MM.1S (cell line): ENCODE measurements around the gene LAMC1.

Source experiments
- DNase-seq: peaks from one replicate; pipeline ENCODE4 v3.0.0-alpha.2; 2015
- H2AFZ ChIP-seq: fragments of 300-600 bp; sonication (generic); 2 replicates; pipeline ENCODE4 v1.6.0; 2016; ENCODE audit warnings: antibody characterized with exemption, low read length
- H3F3A ChIP-seq: fragments of 300-600 bp; sonication (generic); 2 replicates; pipeline ENCODE4 v1.6.1; 2016; ENCODE audit warnings: mild to moderate bottlenecking, antibody characterized with exemption, low read length, moderate library complexity, mixed read lengths; ENCODE audit not compliant: insufficient read depth
- H3K27ac ChIP-seq: fragments of 300-600 bp; sonication (generic); 2 replicates; pipeline ENCODE4 v1.5.1; 2016; ENCODE audit warnings: mild to moderate bottlenecking, low read length
- H3K27me3 ChIP-seq: fragments of 300-600 bp; sonication (generic); replicated peaks from 2 replicates; pipeline ENCODE4 v1.6.0; 2016; ENCODE audit warnings: low read length; ENCODE audit not compliant: insufficient read depth
- H3K36me3 ChIP-seq: fragments of 300-600 bp; sonication (generic); replicated peaks from 2 replicates; pipeline ENCODE4 v1.6.1; 2016; ENCODE audit warnings: mild to moderate bottlenecking, low read length, mixed read lengths; ENCODE audit not compliant: insufficient read depth
- H3K4me1 ChIP-seq: fragments of 300-600 bp; sonication (generic); 2 replicates; pipeline ENCODE4 v1.6.1; 2016; ENCODE audit warnings: low read length, mixed read lengths
- H3K4me2 ChIP-seq: fragments of 300-600 bp; sonication (generic); 2 replicates; pipeline ENCODE4 v1.6.0; 2016; ENCODE audit warnings: low read depth, low read length
- H3K4me3 ChIP-seq: fragments of 300-600 bp; sonication (generic); 2 replicates; pipeline ENCODE4 v1.5.1; 2016; ENCODE audit warnings: low read length, mixed read lengths
- H3K79me2 ChIP-seq: fragments of 300-600 bp; sonication (generic); 2 replicates; pipeline ENCODE4 v1.6.1; 2016; ENCODE audit warnings: mixed run types, low read length, mixed read lengths
- H3K9ac ChIP-seq: fragments of 300-600 bp; sonication (generic); 2 replicates; pipeline ENCODE4 v1.6.1; 2016; ENCODE audit warnings: low read length, mixed read lengths
- H3K9me2 ChIP-seq: fragments of 300-600 bp; sonication (generic); replicated peaks from 2 replicates; pipeline ENCODE4 v1.6.1; 2016; ENCODE audit warnings: mild to moderate bottlenecking, low read length, mixed read lengths; ENCODE audit not compliant: insufficient read depth
- H3K9me3 ChIP-seq: fragments of 300-600 bp; sonication (generic); replicated peaks from 2 replicates; pipeline ENCODE4 v1.6.1; 2016; ENCODE audit warnings: mild to moderate bottlenecking, low read length, mixed read lengths; ENCODE audit not compliant: insufficient read depth
- H4K20me1 ChIP-seq: fragments of 300-600 bp; sonication (generic); 2 replicates; pipeline ENCODE4 v1.6.1; 2016; ENCODE audit warnings: mild to moderate bottlenecking, low read length, moderate library complexity, mixed read lengths; ENCODE audit not compliant: insufficient read depth
- CTCF ChIP-seq: fragments of 300-600 bp; sonication (generic); IDR thresholded peaks from 2 replicates; pipeline ENCODE4 v1.5.1; 2016; ENCODE audit warnings: antibody characterized with exemption, low read length, mixed read lengths
- EZH2 ChIP-seq: fragments of 300-600 bp; sonication (generic); optimal IDR thresholded peaks from 2 replicates; pipeline ENCODE3; 2017; ENCODE audit warnings: low read depth, mild to moderate bottlenecking, antibody characterized with exemption, low read length, mixed read lengths
- EZH2phosphoT487 ChIP-seq: fragments of 300-600 bp; sonication (generic); IDR thresholded peaks from 2 replicates; pipeline ENCODE4 v1.6.1; 2018; ENCODE audit warnings: antibody characterized with exemption, low read length

The LAMC1 gene

GRCh38 chr1:183166454-183166853 is 143.2 kb downstream of the LAMC1 start:
- H3K36me3 ChIP-seq, result no peaks in the 10 kb centered on the region
- H3K27me3 ChIP-seq, result no peaks in the 10 kb centered on the region
- no peak overlapping the region for H3K9ac ChIP-seq
- no peak overlapping the region for H3K4me3 ChIP-seq
- no peak overlapping the region for H2AFZ ChIP-seq
- H3K4me1 ChIP-seq, result no peaks in the 10 kb centered on the region
- no peak overlapping the region for H3K4me2 ChIP-seq
- H3K79me2 ChIP-seq, result no peaks in the 10 kb centered on the region
- no peak for TF ChIP-seq EZH2
- TF ChIP-seq CTCF, result no peak
- no peaks in the 10 kb centered on the region for H3K9me2 ChIP-seq
- no peaks in the 10 kb centered on the region for H3F3A ChIP-seq
- no peaks in the 10 kb centered on the region for H4K20me1 ChIP-seq
- no peak for DNase-seq
- H3K9me3 ChIP-seq, result no peaks in the 10 kb centered on the region
- no peak overlapping the region for H3K27ac ChIP-seq

DNA sequence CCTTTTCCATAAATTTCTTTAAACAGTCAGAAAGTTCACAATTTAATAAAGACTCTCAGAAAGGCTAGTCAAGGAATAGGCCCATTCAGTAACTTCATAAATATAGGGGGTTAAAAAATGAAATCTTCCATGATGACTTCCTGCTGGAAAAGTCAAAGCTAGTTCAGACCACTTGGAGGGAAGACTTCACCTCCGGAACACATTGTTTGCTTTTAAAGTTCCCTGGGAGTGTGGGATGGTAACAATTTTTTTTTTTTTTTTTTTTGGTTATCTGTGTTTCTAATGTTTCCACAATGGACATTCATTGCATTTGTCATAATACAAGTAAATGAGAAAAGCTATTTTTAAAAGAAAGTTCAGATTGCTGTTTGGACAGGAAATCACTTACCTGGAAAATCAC is 144.5 kb downstream of the LAMC1 start:
- DNase-seq, result no peak
- H3K9me2 ChIP-seq, result no peaks in the 10 kb centered on the region
- no peaks in the 10 kb centered on the region for H4K20me1 ChIP-seq
- H3K36me3 ChIP-seq, result no peaks in the 10 kb centered on the region
- H3K9me3 ChIP-seq, result no peaks in the 10 kb centered on the region
- TF ChIP-seq EZH2, result no peak
- no peak for TF ChIP-seq EZH2phosphoT487
- no peaks in the 10 kb centered on the region for H3F3A ChIP-seq
- H3K27me3 ChIP-seq, result no peaks in the 10 kb centered on the region
- no peak overlapping the region for H3K9ac ChIP-seq
- H2AFZ ChIP-seq, result no peak overlapping the region
- no peaks in the 10 kb centered on the region for H3K4me1 ChIP-seq
- H3K4me2 ChIP-seq, result no peak overlapping the region
- no peak overlapping the region for H3K4me3 ChIP-seq
- H3K79me2 ChIP-seq, result no peaks in the 10 kb centered on the region
- H3K27ac ChIP-seq, result no peak overlapping the region

DNA sequence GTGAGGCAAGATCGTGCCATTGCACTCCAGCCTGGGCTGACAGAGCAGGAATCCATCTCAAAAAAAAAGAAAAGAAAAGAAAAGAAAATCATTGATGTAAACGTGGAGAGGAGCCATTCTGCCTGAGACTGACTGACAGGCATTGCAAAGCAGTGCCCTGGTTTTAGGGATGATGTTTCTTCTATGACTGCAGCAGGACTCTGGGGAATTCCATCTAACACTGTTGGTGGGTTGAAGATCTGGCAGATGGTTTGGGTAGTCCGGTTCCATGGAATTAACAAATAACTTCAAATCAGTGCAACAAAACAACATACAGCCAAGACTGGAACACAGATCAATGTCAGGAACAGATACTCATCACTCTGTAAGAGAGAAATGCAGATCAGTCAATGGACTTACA is 145.1 kb downstream of the LAMC1 start:
- Histone ChIP-seq H4K20me1 (no peaks in the 10 kb centered on the region), H3F3A (no peaks in the 10 kb centered on the region), H3K36me3 (no peaks in the 10 kb centered on the region), H3K9ac (no peak overlapping the region), H3K27ac (no peak overlapping the region), H3K79me2 (no peaks in the 10 kb centered on the region), H3K9me3 (no peaks in the 10 kb centered on the region), H3K4me2 (no peak overlapping the region), H3K4me3 (no peak overlapping the region), H2AFZ (no peak overlapping the region), H3K27me3 (no peaks in the 10 kb centered on the region), H3K4me1 (no peaks in the 10 kb centered on the region), H3K9me2 (no peaks in the 10 kb centered on the region)
- no peak for DNase-seq
- TF ChIP-seq CTCF, result no peak
- no peak for TF ChIP-seq EZH2
- TF ChIP-seq EZH2phosphoT487, result no peak

DNA sequence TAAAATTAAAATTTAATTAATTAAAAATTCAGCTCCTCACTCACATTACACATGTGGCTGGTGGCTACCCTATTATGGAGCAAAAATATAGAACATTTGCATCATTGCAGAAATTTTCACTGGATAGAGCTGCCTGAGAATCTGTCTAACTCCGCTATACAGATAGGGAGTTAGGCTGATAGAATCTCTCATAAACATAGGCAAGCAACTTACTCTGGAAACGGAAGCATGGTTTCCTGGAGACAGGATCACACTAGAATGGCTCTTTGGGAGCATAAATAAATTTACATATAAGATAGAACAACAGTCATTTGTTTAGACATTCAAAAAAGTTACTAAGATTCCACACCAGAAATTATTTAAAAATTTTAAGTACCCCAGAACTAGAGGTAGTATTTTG is 150.6 kb downstream of the LAMC1 start:
- no peak for DNase-seq
- Histone ChIP-seq H2AFZ (no peak overlapping the region), H3K9me2 (no peaks in the 10 kb centered on the region), H3K27ac (no peak overlapping the region), H3K79me2 (no peaks in the 10 kb centered on the region), H3F3A (no peaks in the 10 kb centered on the region), H3K4me3 (no peak overlapping the region), H3K9ac (no peak overlapping the region), H3K9me3 (no peaks in the 10 kb centered on the region), H3K4me1 (no peaks in the 10 kb centered on the region), H3K4me2 (no peak overlapping the region), H4K20me1 (no peaks in the 10 kb centered on the region), H3K36me3 (no peaks in the 10 kb centered on the region), H3K27me3 (no peaks in the 10 kb centered on the region)
- no peak for TF ChIP-seq CTCF
